ENCODE measurements around the gene TRIML1.
"Not testable (repeated sequence)": the region's sequence is repeated elsewhere in the genome, so short reads cannot be mapped to it uniquely, and the experiment has no call there.

Gene TRIML1

DNA sequence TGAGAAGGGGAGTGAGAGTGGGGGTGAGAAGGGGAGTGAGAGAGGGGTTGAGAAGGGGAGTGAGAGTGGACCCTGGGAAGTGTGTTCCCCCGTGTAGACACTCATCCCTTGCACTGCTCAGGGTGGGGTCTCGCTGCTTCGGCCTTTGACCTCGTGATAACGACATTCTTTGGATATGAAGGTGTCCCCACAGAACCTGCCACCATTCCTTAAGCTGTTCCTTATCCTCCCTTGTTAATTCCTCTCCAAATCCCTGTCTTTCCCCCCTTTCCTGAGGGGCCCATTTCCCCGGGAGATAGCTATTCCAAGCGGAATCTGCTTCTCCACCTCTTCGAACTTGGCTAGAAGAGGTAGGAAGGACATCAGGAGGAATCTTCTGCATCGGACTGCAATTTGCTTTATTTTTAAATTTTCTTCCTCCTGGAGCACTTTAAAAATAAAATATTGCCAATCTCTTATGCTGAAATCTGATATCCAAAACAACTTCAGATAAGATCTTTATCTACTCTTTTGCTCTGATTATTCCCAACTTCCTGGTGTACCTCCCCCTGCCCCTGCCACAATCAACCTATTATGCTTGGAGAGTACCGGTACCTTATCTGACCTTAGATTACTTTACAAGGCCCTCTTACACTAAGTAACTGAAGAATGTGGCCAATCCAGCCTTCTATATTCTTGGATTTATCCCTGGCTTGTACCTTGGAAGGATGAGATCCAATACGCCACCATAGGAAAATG, 15.6 kb downstream of the TRIML1 start:
- DNase-seq, result no peak

DNA sequence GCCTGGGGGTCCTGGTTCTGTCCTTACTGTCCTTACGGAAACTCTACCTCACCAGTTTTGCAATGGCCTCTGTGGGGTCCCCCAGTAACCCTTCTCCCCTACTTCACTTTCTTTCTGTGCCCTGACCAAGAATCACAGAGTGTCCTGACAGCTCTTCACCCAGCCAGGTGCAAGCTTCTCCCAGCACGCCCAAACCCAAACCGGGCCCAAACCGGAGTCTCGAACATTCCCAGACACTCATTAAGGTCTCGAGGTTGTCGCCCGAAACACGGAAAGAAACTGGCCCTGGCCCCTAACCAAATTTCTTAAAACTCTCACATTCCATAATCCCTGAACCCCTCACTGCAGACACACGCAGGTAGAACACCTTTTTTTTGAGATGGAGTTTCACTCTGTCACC, 19.1 kb downstream of the TRIML1 start:
- no peak for DNase-seq

DNA sequence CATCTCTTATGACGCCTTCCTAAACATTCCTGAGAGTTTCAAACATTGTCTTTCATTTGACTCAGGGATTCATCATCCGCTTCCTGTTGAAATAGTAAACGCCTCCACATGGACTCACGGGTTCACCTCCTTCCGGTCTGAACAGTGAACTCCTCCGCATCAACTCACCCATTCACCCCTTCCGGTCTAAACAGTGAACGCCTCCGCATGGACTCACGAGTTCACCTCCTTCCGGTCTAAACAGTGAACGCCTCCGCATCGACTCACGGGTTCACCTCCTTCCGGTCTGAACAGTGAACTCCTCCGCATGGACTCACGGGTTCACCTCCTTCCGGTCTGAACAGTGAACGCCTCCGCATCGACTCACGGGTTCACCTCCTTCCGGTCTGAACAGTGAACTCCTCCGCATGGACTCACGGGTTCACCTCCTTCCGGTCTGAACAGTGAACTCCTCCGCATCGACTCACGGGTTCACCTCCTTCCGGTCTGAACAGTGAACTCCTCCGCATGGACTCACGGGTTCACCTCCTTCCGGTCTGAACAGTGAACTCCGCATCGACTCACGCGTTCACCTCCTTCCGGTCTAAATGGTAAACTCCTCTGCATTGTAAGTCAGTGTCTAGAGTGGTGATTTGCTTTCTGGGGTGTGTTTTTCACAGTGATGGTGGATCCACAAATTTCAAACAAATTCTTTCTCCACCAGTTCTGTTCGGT, 20.4 kb downstream of the TRIML1 start:
- not testable (repeated sequence) for DNase-seq

DNA sequence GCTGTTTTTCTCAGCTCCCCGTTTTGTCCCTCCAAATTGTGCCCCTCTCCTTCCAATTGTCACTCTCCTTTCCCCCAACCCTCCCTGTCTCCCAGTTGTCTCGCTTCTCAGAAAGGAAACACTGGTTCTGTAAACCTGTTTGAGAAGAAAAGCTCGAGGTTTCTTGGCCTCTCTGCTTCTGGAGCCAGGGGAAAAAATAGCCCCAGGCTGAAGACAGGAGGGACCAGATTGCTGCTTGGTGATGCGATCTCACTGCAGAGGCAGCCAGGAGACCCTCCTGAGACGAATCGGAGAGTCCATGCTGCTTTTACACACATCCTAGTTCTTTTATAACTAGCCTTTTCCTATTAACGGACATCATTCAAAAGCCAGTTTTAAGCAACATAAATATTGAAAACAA, 21.2 kb downstream of the TRIML1 start:
- DNase-seq, result no peak

DNA sequence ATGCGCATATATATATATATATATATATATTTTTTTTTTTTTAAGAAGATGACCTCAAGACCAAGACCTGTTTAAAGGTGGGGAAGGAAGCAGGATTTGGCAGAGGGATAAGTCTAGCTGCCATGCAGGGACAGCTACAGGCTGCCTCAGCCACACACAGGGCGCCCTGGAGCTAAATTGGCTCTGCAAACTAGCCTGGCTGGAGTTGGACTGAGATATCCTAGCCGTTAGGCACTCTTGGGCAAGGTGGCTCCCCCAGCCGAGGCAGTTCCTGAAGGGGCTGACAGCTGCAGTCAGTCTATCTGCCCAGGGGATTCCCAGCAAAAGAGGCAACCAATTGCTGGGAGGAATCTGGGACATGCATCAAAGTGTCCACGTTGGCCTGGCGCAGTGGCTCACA, 21.9 kb downstream of the TRIML1 start:
- no peak for DNase-seq

DNA sequence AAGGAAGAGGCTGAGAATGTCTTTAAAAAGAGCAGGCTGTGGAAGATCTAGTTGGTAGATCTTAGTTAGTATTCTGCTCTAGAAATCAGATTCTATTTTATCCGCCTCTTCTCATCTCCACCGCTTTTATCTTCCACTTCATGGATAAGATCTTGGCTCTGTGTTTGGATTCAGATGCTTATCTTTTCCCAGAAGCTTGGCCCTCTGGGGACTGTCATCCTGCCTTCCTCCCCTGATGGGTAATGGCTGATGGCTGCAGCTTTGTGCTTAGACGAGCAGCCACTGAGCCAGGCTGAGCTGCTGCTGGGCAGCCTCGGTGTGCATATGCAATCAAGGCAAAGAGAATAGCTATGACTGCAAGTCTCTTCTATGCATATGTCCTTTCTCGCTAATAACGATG, 23.5 kb downstream of the TRIML1 start:
- no peak for DNase-seq

DNA sequence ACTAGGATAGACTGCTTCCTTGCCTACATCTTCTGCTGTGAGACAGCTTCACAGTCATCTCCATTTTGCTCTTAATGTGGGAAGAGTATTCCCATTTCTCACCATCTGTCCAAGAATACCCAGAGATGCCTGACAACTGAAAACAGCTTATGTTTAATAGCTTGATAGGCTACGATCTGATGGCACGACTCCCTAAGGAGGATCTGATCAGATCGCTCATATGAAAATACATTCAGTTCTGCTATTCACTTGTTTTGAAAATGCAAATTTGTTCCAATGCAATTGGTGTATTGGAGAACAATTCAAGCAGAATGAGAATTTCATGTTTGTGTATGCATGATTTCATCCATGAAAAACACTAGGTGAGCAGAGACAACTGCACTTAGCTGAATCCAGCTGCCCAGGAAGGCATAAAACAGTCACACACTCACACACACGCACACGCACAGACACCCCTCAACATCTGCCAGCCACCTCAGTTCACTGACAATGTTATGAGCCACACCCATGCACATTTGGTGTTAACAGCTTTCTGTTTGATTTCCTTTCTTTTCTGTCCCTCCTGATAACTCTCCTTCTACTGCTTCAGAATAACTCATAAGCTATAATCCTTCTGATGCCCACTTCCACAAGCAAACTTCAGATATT, 29.6 kb downstream of the TRIML1 start:
- DNase-seq, result no peak

DNA sequence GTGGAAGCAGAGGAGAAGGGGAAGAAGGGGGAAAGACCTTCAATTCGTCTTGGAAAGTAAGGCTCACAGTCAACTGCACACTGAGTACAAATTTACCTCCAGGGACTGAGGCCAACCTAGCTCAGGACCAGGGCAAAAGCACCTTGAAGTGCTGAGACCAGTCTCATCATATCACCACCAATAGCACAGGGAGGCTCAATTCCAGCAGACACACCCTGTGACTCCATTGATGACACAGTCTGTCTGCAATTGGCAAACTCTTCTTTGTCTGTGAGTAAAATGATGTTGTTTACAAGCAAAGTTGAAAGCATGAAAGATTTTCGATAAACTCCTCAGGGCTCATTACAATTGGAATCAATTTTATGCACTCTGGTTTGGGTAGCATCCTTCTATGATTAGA, 32.3 kb downstream of the TRIML1 start:
- DNase-seq, result no peak

DNA sequence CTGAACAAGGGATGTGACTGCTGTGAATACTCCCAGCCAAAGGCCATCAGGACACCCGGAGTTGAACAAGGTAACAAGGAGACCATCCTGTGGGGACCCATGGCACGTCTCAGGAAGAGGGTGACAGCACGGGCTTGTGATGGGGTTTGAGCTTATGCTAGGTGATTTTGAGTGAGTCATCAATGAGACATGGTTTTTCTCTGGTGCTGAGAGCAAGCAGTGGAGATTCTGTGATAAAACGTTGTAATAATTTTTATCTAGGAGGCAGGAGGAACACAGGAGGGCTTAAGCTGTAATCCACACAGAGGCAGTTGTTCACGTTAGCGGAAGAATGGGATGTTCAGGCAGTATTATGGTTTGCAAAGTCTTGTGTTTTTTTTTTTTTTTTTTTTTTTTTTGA, 36.0 kb downstream of the TRIML1 start:
- DNase-seq, result no peak

DNA sequence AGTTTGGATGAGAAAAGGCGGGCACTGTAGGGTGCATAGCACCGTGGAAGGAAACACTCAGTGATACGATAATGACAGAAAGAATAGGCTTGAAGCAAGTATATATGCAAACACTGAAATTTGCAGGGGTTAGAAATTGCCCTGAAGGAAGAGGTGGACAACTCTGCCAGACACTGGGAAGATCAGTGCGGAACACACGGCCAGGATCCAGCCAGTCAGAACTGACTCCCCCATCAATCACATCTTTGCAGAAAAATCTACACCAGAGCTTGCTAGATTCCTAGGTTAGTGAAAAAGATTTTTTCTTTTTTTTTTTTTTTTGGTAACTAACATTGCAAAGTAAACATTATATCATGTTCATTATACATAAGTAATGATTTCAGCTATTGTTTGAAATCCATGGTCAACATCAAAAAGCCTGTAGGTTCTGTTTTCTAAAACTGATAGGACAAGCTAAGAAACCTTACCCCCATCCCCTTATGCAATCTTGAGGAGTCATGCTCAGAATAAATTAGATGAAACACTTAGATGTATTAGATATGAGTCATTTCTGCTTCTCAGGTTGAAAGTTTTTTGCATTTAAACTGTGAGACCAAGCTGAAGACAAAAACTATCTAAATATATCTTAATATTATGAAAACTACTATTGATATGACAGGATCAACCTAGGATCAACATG, 38.9 kb downstream of the TRIML1 start:
- DNase-seq, result no peak

DNA sequence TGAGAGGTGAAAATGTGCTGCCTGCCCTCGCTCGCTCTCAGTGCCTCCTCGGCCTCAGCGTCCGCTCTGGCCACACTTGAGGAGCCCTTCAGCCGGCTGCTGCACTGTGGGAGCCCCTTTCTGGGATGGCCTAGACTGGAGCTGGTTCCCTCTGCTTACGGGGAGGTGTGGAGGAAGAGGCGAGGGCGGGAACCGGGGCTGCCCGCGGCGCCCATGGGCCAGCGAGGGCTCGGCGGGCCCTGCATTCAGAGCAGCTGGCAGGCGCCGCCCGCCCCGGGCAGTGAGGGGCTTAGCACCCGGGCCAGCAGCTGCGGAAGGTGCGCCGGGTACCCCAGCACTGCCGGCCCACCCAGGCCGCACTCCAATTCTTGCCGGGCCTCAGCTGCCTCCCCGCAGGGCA, 39.6 kb downstream of the TRIML1 start:
- no peak for DNase-seq

DNA sequence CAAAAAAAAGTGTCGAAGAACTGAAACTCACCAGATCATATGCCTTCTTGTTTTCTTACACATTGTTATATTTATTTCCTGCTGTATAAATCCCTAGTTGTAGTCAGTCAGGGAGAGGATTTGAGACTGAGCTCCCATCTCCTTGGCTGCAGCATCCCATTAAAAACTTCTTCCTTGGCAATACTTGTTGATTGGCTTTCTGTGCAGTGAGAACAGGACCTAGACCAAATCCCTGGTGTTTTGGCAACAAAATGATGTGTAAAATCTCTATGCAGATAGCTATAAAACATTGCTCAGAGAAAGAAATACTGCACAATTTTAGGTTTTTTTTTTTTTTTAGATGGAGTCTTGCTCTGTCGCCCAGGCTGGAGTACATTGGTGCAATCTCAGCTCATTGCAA, 47.9 kb downstream of the TRIML1 start:
- DNase-seq, result no peak

DNA sequence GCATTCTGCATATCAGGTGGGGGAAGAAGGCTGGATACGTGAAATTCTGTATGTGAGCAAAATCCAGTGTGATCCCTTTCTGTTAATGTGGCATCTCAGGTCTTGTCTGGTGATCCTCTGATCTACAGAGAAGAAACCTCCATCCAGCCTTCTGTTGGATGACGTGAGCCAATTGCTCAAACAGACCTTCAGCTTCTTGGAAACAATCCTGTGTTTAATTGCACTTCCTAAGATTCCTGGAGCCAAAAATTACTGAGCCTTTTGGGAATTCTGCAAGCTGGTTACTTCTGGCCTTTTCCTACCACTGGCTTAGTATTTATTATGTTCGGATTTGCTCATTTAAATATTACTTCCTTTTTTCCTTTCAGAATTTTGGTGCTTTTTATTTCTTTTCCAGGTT, 51.2 kb downstream of the TRIML1 start:
- DNase-seq, result no peak

DNA sequence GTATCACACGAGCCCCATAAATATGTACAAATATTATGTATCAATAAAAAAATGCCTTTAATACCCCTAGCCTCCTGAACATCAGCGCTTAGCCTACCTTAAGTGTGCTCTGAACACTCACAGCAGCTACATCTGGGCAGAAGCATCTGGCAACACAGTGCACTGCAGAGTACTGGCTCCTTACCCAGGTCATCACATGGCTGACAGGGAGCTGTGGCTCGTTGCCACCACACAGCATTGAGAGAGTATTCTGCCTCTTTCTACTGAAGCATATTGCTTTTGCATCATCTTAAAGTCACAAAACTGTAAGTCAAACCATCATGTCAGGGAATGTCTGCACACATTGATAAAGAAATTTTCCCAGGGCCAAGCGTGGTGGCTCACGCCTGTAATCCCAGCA, 55.2 kb downstream of the TRIML1 start:
- DNase-seq, result no peak

DNA sequence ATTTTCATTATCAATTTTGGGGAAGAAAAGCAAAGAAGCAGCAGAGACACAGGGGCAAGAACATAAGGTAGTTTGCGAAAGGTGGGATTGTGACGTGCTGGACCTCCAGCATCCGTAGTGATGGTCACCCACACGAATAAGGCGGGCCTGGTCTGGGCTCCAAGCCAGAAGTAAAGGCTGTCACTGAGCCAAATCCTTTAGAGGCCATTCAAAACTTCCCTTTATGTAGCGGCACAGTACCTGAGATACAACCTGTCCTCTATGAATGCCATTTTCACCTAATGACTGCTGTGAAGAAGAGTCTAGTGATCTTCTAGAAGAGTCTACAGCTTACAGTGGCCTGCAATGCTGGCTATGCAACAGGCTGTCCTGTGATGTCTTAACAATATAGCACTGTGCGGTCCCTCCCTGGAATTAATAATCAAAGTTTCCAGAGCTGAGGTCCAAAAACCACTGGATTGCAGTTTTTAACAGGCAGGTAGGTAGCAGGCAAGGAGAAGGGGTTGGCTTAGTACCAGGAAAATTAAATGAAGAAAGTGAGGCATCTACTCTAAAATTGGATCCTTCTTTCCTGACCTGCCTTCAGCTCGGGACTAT, 56.2 kb downstream of the TRIML1 start:
- DNase-seq, result no peak

DNA sequence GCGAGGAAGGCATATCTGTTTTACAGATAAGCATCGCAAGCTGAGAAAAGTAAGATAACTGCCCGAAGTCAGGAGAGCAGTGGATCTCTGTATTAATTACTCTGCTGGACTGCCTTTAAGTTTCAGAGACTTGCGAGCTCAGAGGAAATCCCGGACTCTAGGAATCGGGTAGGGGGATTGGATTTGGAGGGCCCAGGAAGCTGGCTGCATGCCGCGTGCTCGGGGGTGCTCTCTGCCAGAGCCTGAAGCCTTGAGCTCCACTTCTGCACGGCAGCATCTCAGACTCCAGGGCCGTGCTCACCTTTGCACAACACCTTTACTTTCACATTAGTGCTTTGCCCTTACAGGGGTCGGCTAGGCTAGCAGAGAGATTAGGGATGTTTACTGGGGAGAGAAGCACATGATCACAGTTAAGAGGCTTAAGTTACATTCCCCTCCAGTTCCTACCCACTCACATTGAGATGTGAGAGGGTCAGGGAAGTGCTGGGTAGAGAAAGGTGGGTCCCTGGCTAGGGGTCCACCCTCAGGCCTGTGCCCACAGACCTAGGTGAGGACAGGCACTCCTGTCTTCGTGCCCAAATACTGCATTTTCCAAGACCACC, 57.0 kb downstream of the TRIML1 start:
- no peak for DNase-seq

Data from activated naive CD4-positive, alpha-beta T cell (primary cell).